ENCODE results near the gene COA8.
"Not testable (repeated sequence)": the region's sequence is repeated elsewhere in the genome, so short reads cannot be mapped to it uniquely, and the experiment has no call there.

Gene COA8

DNA sequence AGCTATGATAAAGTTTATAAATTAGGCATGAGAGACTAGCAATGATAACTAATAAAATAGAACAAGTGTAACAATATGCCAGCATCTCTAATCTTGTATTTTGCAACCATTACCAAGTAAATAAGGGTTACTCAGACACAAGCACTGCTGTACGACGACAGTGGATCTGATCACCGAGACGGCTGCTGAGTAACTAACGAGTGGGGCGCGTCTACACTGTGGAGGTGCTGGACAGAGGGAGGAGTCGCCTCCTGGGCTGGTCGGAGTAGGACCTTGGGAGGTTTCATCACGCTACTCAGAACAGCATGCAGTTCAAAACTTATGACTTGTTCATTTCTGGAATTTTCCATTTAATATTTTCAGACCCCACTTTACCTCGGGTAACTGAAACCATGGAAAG is 18.4 kb downstream of the COA8 start:
- no peak for DNase-seq

DNA sequence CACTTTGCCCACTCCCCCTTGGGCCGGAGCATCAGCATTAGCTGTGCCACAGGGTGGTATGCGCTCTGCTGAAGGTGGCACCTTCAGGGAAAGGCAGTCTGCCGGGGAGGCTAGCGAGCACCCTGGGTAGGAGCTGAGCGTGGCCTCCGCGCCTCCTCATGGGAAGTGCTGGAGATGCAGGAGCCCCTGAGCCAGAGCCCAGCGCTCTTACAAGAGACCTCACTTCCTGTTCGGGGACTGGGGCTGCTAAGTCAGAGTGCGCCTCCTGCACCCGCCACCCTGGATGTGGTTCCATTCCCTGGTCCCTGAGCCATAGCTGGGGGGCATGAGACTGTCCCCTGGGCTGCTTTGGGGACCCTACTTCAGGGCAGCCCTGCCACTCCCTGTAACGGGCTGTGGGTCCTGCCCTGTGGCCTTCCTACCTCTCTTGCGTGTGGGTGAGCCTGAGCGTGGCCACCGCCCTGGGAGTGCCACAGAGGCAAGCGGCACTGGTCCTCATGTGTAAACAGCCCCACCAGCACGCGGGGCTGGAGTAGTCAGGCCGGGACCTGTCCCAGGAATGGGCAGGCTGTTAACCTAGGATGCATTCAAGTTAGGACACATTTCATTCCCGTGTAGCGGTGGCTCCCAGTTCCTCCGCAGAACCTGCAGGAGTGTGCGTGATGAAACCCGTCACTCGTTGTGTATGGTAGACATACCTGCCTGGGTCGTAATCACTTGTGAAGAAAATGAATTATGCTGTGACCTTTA is 19.4 kb downstream of the COA8 start:
- no peak for DNase-seq

DNA sequence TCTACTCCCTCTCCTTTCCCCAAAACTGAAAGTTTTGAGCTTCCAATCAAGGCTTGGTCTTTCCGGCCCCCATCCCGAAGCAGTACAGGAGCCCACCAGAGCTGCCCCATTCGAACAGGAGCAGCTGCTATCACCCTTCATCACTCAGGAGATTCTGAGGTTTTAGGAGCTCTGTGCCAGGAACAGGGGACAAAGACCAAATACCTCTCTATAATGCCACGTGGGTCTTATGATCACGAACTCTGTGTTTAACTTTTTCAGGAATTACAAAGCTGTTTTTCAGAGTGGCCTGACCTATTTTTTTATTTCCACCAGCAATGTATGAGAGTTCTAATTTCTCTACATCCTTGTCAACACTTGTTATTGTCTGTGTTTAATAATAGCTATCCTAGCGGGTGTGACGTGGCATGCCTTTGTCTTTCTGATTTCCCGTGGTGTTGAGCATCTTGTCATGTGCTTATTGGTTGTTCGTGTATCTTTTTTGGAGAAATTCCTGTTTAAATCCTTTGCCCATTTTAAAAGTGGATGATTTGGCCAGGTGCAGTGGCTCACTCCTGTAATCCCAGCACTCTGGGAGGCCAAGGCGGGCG is 21.7 kb downstream of the COA8 start:
- DNase-seq = no peak

DNA sequence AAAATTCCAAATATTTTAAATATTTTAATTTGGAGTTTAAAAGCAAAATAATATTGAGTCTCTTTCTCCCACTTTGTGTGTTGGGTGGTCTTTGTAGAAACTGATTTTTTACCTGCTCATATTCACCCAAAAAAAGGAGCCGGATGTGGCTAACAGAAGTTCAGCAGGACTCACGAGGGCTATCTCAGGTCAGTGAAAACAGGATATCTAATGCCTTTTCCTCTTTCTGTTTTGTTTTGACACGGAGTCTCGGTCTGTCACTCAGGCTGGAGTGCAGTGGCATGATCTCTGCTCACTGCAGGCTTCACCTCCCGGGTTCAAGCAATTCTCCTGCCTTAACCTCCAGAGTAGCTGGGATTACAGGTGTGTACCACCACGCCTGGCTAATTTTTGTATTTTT is 30.8 kb downstream of the COA8 start:
- DNase-seq = no peak

GRCh38 chr14:103594265-103594664 is 31.5 kb downstream of the COA8 start:
- peak; percentile 94 for DNase-seq

DNA sequence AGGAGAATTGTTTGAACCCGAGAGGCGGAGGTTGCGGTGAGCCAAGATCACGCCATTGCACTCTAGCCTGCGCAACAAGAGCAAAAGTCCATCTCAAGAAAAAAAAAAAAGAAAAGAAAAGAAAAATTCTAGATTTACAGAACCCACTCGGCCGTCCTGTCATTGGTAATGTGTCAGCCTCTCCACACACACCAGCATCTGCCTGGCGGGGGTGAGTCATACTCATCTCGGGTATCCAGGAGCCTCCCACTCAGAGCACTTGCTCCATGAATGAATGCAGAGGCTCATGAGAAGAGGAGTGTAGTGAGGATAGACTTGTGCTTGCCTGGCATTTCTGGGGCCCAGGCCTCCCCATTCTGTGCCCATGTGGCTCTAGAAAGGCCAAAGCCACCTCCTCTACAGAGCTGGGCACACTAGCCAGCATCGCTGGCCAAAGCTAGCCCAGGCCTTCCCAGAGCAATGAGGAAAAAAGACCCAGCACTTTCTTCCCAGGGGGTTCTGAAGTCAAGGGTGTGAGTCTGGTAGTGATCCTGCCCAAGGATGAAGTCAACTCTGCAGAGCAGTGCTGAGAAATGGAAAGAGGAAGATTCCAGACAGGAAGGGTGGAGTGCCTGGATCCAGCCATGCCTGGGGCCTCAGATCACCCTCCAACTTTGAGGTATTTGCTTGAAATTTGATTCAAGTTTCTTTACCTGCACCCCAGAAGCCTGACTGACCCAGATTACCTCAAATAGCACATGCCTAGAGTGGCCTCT is 35.0 kb downstream of the COA8 start:
- DNase-seq = peak; percentile 89

DNA sequence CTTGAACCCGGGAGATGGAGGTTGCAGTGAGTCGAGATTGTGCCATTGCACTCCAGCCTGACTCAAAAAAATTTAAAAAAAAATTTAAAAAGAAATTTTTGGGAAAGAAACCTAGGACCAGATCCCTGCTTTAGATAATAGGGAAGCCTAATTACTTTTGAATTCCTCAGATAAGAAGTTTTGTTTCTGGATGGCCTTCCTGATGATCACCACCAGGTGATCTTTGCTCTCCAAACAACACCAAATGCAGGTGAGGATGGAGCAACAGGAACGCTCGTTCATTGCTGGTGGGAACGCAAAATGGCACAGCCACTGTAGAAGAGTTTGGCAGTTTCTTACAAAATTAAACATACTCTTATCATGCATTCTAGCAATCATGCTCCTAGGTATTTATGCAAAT is 37.7 kb downstream of the COA8 start:
- DNase-seq = no peak

DNA sequence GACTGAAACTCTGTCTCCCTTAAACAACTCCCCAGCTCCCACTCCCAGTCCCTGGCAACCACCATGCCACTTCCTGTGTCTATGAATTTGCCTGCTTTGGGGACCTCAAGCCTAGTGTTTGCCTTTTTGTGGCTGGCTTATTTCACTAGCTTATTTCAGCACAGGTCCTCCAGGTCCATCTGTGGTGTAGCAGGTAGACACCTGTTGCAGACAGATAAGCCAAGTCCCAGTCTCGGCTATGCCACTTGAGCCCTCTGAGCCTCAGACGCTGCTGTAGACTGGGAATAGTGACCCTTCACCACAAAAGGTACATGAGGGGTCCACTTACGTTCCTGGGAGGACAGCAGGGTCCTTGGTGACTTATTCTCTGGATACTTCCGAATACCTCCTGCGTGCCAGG is 41.9 kb downstream of the COA8 start:
- no peak for DNase-seq

DNA sequence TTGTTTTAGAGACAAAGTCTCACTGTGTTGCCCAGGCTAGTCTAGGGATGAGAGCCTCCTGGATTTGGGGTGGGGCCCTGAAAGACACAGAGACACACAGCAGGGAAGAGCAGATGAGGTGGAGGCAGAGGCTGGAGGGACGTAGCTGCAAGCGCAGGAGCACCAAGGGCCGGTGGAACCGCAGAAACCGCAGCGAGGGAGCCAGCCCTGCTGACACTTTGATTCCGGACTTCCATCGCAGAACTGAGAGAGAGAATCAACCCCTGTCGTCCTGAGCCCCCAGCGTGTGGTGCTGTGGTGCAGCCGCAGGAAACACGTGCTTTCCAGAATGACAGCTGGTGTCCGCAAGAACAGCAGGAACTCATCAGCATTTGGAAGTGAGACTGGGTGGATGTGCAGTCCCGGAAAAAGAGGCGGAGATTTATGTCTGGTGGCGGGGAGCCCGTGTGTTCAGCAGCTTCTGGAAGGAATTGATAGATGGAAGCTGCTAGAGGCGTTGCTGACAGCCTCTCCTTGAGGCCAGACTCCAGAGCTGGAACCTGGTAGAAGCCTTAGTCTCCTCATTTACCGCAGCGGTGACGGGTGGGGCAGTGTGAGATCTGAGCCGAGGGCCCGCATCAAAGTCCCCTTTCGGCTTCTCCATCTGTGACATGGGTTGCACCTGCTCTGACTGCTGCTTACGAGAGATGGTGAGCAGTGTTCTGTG is 44.4 kb downstream of the COA8 start:
- peak; percentile 71 for DNase-seq

DNA sequence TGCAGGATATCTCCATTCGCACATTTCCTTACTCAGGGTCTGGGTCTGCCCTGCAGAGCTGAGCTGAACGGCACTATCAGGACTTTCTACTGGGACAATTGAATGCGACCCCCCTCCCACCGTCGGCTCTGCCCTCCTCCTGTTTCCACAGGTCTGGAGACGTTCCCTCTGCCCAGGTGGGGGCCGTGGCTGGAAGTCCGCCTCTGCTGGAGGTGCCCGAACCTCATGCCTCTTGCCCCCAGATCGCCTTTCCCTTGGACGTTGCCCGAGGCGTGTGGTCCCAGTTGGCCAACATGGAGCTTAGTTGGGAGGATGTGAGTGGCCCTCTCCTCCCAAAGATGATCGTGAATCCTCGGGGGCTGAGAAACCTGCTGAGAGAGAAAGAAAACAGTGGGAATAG is 45.1 kb downstream of the COA8 start:
- no peak for DNase-seq

GRCh38 chr14:103609081-103609480 is 46.3 kb downstream of the COA8 start:
- not testable (repeated sequence) for DNase-seq

DNA sequence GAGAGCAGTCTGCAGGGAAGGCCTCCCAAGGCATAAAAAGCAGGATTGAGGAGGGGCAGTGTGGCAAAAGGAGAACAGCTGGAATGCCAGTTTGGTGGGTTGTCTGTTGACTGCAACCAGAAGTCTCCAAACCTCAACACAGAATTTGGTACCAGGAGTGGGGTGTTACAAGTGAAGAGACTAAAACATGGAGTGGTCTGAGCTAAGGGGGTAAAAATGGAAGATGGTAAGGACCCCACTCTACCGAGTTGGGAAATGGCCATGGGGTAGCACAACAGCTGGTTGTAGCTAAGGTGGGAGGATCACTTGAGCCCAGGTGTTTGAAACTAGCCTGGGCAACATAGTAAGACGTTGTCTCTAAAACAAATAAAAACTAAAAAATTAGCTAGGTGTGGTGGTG is 48.5 kb downstream of the COA8 start:
- DNase-seq = no peak

DNA sequence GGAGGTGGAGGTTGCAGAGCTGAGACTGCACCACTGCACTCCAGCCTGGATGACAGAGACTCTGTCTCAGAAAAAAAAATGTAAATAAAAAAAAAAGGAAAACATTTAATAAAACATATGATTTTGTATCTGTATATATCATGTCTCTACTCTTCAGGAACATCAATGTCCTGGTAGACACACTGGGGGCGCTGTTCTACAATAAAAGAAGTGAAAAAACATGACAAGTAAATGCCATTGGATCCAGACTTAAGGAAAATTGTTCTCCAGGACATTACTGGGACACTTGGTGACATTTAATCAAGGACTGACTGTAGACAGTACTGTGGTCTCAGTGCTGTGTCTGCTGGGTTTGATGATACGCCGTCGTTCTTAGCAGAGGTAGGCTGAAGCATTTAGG is 50.8 kb downstream of the COA8 start:
- no peak for DNase-seq

- no peak for DNase-seq
Observed at GRCh38 chr14:103616635-103617300, 54.0 kb downstream of the COA8 start.

DNA sequence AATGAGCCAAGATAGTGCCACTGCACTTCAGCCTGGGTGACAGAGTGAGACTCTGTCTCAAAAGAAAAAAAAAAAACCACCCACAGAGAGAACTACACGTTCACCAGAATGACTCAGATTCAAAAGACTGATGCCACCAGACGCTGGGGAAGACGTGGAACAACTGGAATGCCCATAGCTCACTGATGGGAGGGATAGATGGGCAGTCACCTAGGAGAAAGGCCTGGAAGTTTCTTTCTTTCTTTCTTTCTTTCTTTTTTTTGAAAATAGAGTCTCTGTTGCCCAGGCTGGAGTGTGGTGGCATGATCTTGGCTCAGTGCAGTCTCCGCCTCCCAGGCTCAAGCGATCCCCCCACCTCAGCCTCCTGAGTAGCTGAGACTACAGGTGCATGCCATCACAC is 56.3 kb downstream of the COA8 start:
- no peak for DNase-seq

DNA sequence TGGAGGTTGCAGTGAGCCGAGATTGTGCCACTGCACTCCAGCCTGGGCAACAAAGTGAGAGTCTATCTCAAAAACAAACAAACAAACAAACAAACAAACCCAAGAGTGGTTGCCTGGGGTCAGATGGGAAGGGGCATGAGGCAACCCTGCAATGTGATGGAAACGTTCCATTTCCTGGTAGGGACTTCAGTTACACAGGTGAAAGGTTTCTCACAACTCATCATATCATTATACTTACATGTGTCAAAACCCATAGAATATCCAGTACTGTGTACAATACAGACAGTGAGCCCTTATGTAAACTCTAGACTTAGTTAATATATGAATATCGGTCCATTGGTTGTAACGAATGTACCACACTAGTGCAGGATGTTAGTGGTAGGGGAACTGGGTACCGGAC is 59.1 kb downstream of the COA8 start:
- no peak for DNase-seq

DNA sequence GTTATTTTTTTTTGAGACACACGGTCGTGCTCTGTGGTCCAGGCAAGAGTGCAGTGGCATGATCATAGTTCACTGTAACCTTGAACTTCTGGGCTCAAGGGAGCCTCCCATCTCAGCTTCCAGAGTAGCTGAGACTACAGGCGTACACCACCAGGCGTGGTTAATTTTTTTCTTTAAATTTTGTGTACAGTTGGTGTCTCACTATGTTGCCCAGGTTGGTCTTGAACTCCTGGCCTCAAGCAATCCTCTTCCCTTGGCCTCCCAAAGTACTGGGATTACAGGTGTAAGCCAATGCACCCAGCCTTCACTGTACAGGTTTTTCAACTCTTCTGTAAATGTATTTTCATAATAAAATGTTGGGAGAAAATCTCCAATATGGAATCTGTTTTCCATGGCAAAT is 60.5 kb downstream of the COA8 start:
- DNase-seq = no peak

GRCh38 chr14:103623883-103624482 is 61.2 kb downstream of the COA8 start:
- DNase-seq = no peak

GRCh38 chr14:103624860-103625259 is 62.1 kb downstream of the COA8 start:
- peak; percentile 97 for DNase-seq

DNA sequence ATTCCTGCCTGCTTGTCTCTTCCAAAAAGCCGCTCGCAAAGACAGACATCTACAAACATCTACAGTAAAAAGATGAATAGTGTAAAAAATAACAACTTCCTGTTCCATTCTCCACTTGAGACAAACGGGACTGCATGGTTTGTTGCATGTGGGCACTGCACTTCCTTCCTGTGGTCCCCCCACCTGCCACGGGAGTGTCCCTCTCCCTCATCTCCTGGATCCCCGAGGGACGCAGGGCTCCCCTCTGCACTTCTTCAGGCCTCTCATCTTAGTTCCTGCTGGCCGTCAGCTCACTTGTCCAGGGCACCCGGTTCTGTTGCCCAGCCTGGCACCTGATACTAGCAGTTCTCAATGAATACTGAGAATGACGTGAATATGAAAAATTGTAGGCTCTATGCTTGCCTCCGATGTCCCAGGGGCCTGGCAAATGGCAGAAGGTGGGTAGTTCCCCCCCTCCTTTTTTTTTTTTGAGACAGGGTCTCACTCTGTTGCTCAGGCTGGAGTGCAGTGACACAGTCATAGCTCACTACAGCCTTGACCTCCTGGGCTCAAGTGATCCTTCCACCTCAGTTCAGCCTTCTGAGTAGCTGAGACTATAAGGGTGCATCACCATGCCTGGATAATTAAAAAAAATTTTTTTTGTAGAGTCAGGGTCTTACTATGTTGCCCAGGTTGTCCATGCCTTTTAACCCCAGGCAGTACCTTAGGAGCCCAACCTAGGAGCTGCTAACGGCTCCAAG is 62.8 kb downstream of the COA8 start:
- no peak for DNase-seq

- no peak for DNase-seq
Observed at GRCh38 chr14:103626146-103626850, 63.5 kb downstream of the COA8 start.
